Pancreas (tissue), 10 donors: ENCODE results near the gene COX10. TPM values are rescaled to one million over a fixed set of nuclear protein-coding genes. Genes with fewer than 3 reads are reported as not detected.

Experiments used
- ATAC-seq, 4 donors: fragments of 200-7000 bp; cut with Tn5 transposase; one replicate each; pipeline versions ENCODE4 v1.8.0 to v1.9.1; 2020; ENCODE audit warnings: mild to moderate bottlenecking in 4 of 4, moderate library complexity in 4 of 4
- DNase-seq, 6 donors: peaks; one replicate each; pipeline ENCODE4 v3.0.0-alpha.2; 2020
- FAIRE-seq: peaks from 2 replicates; lab custom pipeline; 2012; peaks lifted over from hg19 to GRCh38; lab: Jason Lieb, UNC
- H3K27ac ChIP-seq, 4 donors: fragments of 200-600 bp; sonication (generic); 1 replicate in 3 of 4; 2 replicates in 1 of 4; pipeline versions ENCODE4 v1.5.0 to v1.8.0; 2020
- H3K27me3 ChIP-seq, 4 donors: fragments of 200-600 bp; one replicate each; pipeline ENCODE4 v1.8.0; 2021
- H3K36me3 ChIP-seq, 3 donors: fragments of 200-600 bp; sonication (generic) in 1 of 3; one replicate each; pipeline versions ENCODE4 v1.5.0 to v1.8.0; 2020 to 2021
- H3K4me1 ChIP-seq, 3 donors: fragments of 200-600 bp; one replicate each; pipeline ENCODE4 v1.8.0; 2021
- H3K4me3 ChIP-seq, 4 donors: fragments of 200-600 bp; sonication (generic) in 2 of 4; one replicate each; pipeline versions ENCODE4 v1.5.0 to v1.8.0; 2020 to 2021
- H3K9me3 ChIP-seq, 4 donors: fragments of 200-600 bp; one replicate each; pipeline ENCODE4 v1.8.0; 2021
- WGBS, 2 donors: extraction: QIAGEN DNeasy Blood & Tissue Kit; methylation state at CpG; one replicate each; pipeline ENCODE4 v1.1.7; 2013; 5-methylcytosine and 5-hydroxymethylcytosine counted together
- intact Hi-C, 3 donors: fragments of 100-400 bp; cut with DNase I; formaldehyde crosslinking; loops; one replicate each; pipeline versions ENCODE4 v1.11.1 to v1.14.2; 2022
- polyA plus RNA-seq, 2 donors: library from polyadenylated mRNA; stranded (reverse); fragments of 200-250 nt; gene quantifications; one replicate each; pipeline ENCODE4 v1.2.3, GENCODE V29; 2013
- total RNA-seq, 6 donors: library from RNA; stranded (reverse); fragmentation: NEBNext Ultra II Directional in 4 of 6; extraction: Animal tissue kit (Norgen Biotek cat#: 25700) in 4 of 6; gene quantifications; one replicate each; pipeline versions ENCODE4 v1.2.1 to v1.2.4, GENCODE V29; 2021 to 2023
- TF ChIP-seq, protein P1 (sequence below), 4 donors: fragments of 200-600 bp; sonication (generic) in 3 of 4; IDR thresholded peaks; one replicate each; pipeline versions ENCODE4 v1.5.0 to v1.8.0; 2021; ENCODE audit warnings: antibody characterized with exemption in 4 of 4
- donor health status: healthy with polysubstance abuse.
- donor health status: DM: no; HTN: no; CAD: no; lungs with moderate emphysema.
- donor health status: DM: no; HTN: no; CAD: no.
- donor health status: control.
- donor health status: control.
- donor health status: Bipolar disorder and iron deficiency.
- donor health status: DM: yes; HTN: yes; CAD: no.
- donor health status: DM: no; HTN: no; CAD: no.
- donor health status: DM: no; HTN: no; CAD: no.
- donor health status: DM: yes; HTN: yes; CAD: no.

COX10 gene
- total and polyA plus RNA-seq, 8 donors = 4.4 to 10.3 (median 6.0) TPM

DNA sequence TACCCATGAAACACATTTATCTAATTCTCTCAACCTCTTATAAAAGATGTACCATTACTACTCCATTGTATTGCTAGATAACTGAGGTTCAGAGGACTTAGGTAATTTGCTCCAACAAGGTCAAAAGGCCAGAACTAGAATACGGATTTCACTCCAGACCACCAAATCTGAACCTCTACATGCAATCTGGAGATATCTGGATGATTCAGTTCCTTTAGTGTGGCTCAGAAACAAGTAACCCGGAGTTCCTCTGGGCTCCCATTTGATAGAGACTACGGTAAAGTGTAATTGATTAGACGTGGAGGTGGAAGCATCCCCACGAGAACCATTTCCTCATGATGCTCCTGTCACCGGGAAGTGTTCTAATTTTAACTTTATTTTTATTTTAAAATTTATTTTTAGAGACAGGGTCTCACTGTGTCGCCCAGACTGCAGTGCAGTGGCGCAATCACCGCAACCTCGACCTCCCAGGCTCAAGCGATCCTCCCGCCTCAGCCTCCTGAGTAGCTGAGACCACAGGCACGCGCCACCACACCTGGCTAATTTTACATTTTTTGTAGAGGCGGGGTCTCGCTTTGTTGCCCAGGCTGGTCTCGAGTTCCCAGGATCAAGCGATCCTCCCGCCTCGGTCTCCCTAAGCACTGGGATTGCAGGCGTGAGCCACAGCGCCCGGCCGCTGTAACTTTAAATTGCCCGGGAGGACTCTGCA lies 608 bp upstream of the COX10 start:
- peaks cover 11 to 19% (median 14%) of the 10 kb centered on the region in 3 donors for H3K4me1 ChIP-seq
- TF ChIP-seq, protein P1, sequence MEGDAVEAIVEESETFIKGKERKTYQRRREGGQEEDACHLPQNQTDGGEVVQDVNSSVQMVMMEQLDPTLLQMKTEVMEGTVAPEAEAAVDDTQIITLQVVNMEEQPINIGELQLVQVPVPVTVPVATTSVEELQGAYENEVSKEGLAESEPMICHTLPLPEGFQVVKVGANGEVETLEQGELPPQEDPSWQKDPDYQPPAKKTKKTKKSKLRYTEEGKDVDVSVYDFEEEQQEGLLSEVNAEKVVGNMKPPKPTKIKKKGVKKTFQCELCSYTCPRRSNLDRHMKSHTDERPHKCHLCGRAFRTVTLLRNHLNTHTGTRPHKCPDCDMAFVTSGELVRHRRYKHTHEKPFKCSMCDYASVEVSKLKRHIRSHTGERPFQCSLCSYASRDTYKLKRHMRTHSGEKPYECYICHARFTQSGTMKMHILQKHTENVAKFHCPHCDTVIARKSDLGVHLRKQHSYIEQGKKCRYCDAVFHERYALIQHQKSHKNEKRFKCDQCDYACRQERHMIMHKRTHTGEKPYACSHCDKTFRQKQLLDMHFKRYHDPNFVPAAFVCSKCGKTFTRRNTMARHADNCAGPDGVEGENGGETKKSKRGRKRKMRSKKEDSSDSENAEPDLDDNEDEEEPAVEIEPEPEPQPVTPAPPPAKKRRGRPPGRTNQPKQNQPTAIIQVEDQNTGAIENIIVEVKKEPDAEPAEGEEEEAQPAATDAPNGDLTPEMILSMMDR (IDR thresholded peaks at IDR 0.05) = no peak
- H3K36me3 ChIP-seq = no peaks in the 10 kb centered on the region
- peak overlapping the region; percentile 80 to 100 (median 92) for H3K4me3 ChIP-seq
- H3K9me3 ChIP-seq = no peaks in the 10 kb centered on the region
- peak overlapping the region; percentile 48 to 64 (median 56) for H3K27ac ChIP-seq
- no peak for FAIRE-seq
- ATAC-seq = no peak
- no peaks in the 10 kb centered on the region for H3K27me3 ChIP-seq
- DNase-seq = no peak
- WGBS, 2 donors = 18 to 21% methylated on average over 25 of the region's 25 CpGs
- intact Hi-C loops = no loop called here

DNA sequence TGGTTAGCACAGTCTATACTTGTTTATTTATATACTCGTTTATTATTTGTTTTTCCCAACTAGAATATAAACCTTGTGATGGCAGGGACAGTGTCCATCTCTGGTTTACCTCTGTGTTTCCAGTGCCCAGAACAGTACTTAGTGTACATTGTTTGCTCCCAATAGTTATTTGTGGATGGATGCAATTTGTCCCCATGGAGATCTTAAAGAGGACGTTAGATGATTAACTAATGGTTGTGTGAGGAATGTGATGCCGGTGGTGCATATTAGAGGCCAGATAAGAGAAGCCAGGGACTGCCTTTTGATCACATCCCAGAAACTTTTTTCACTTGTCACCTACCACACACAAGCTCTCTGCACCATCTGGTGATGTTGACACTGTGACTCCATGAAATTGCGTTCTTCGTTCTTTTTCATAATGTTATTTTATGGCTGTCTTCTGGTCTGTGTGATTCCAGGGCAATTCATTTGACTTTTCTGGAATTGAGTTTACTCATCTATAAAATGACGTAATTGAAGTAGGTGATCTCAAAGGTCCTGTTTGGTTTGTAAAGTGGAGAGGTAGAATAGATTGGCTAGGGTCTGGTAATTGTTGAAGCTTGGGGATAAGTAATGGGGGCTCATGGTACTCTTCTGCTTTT lies 1.2 kb downstream of the COX10 start:
- H3K4me1 ChIP-seq = peaks cover 11 to 19% (median 14%) of the 10 kb centered on the region in 3 donors
- peak overlapping the region in 2 of 4 donors; percentile 92 to 100 for H3K4me3 ChIP-seq
- DNase-seq (no peak), FAIRE-seq (no peak), ATAC-seq (peak in 1 of 4 donors; percentile 11)
- no peak overlapping the region for H3K27ac ChIP-seq
- 23 to 27% methylated on average over 6 of the region's 6 CpGs for WGBS, 2 donors
- H3K27me3 ChIP-seq = no peaks in the 10 kb centered on the region
- H3K36me3 ChIP-seq = peaks cover 0 to 7% (median 0%) of the 10 kb centered on the region in 3 donors
- intact Hi-C loops = no loop called here
- no peaks in the 10 kb centered on the region for H3K9me3 ChIP-seq
- TF ChIP-seq, protein P1 (IDR thresholded peaks at IDR 0.05) = no peak

DNA sequence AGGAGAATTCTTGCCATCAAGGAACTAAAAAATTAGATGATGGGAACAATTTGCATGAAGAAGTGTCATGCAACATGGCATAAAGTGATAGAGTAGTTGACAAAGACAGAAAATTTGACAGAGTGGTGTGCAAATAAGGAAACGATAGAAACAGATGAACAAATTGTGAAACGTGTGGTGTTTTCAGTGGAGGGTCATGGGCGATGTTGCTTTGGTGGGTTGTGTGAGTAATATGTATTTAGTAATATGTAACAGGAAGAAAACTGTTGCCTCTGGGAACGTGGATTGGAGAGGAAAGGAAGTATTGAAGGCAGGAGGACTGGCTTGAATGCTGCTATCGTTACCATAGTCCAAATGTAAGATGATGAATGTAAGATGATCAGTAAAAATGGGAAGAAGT lies 3.6 kb downstream of the COX10 start:
- no peaks in the 10 kb centered on the region for H3K27me3 ChIP-seq
- DNase-seq (no peak), ATAC-seq (no peak), FAIRE-seq (no peak)
- intact Hi-C loops = no loop called here
- no peak overlapping the region for H3K27ac ChIP-seq
- peaks cover 0 to 22% (median 0%) of the 10 kb centered on the region in 3 donors for H3K36me3 ChIP-seq
- no peaks in the 10 kb centered on the region for H3K9me3 ChIP-seq
- H3K4me1 ChIP-seq = peaks cover 11 to 19% (median 14%) of the 10 kb centered on the region in 3 donors
- TF ChIP-seq, protein P1 (IDR thresholded peaks at IDR 0.05) = no peak
- 81 to 86% methylated on average over 5 of the region's 5 CpGs for WGBS, 2 donors
- no peak overlapping the region for H3K4me3 ChIP-seq

DNA sequence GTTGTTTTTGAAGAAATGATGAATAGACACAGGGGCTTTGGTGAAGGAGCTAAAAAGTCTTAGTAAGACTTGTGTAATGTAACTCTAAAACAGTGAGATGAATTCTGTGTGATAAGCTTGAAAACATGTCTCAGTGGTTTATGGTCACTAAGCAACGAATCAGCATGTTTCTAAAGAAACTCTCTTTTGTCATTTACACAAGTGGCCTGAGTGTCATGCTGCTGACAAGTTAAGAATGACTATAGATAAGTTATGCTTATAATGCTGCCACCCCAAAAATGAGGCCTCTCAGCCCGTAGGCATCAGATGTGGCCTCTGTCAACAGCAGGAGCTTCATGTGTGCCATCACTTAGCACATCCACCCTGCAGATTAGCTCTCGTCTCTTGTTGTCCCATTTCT lies 8.7 kb downstream of the COX10 start:
- no peak overlapping the region for H3K27ac ChIP-seq
- no peaks in the 10 kb centered on the region for H3K4me1 ChIP-seq
- intact Hi-C loops = no loop called here
- H3K27me3 ChIP-seq = no peaks in the 10 kb centered on the region
- H3K36me3 ChIP-seq = peaks cover 0 to 30% (median 0%) of the 10 kb centered on the region in 3 donors
- DNase-seq = no peak
- WGBS, 2 donors = 89 to 98% methylated on average over 3 of the region's 3 CpGs
- no peak for ATAC-seq
- no peaks in the 10 kb centered on the region for H3K9me3 ChIP-seq
- FAIRE-seq = no peak
- no peak overlapping the region for H3K4me3 ChIP-seq
- TF ChIP-seq, protein P1 (IDR thresholded peaks at IDR 0.05) = no peak
